ENCODE measurements around the gene ORMDL1. TPM values are rescaled to one million over a fixed set of nuclear protein-coding genes. Genes with fewer than 3 reads are reported as not detected.

ORMDL1 gene
- total RNA-seq, 1 donor from 2014 or later = 57.2 TPM

- Mint-ChIP-seq H3K36me3 (peaks cover 3% of the 10 kb centered on the region), H3K27me3 (no peaks in the 10 kb centered on the region), H3K4me1 (ENCODE audit: unreplicated experiment) (no peaks in the 10 kb centered on the region), H3K27ac (no peak overlapping the region), H3K4me3 (no peak overlapping the region), H3K9me3 (no peaks in the 10 kb centered on the region)
- TF ChIP-seq CTCF (conservative IDR thresholded peaks at IDR 0.05) = no peak
- no peak for DNase-seq (ENCODE audit: extremely low spot score, unreplicated experiment)
These were observed 18.3 kb upstream of the ORMDL1 start for GRCh38 chr2:189802396-189802912.

GRCh38 chr2:189799531-189799930 lies 15.4 kb upstream of the ORMDL1 start:
- no peaks in the 10 kb centered on the region for H3K27me3 Mint-ChIP-seq
- H3K4me1 Mint-ChIP-seq (ENCODE audit: unreplicated experiment) = no peaks in the 10 kb centered on the region
- peaks cover 5% of the 10 kb centered on the region for H3K36me3 Mint-ChIP-seq
- TF ChIP-seq CTCF (conservative IDR thresholded peaks at IDR 0.05) = no peak
- peak overlapping the region; percentile 61 for H3K27ac Mint-ChIP-seq
- H3K9me3 Mint-ChIP-seq = no peaks in the 10 kb centered on the region
- no peak overlapping the region for H3K4me3 Mint-ChIP-seq
- no peak for DNase-seq (ENCODE audit: extremely low spot score, unreplicated experiment)

GRCh38 chr2:189799030-189799331 lies 14.8 kb upstream of the ORMDL1 start:
- no peaks in the 10 kb centered on the region for H3K4me1 Mint-ChIP-seq (ENCODE audit: unreplicated experiment)
- no peak for TF ChIP-seq CTCF (conservative IDR thresholded peaks at IDR 0.05)
- no peak for DNase-seq (ENCODE audit: extremely low spot score, unreplicated experiment)
- H3K27ac Mint-ChIP-seq = no peak overlapping the region
- no peaks in the 10 kb centered on the region for H3K27me3 Mint-ChIP-seq
- H3K4me3 Mint-ChIP-seq = no peak overlapping the region
- no peaks in the 10 kb centered on the region for H3K9me3 Mint-ChIP-seq
- peaks cover 5% of the 10 kb centered on the region for H3K36me3 Mint-ChIP-seq

GRCh38 chr2:189798312-189799029 lies 14.3 kb upstream of the ORMDL1 start:
- TF ChIP-seq CTCF (conservative IDR thresholded peaks at IDR 0.05) = peak; percentile 60
- no peak overlapping the region for H3K4me3 Mint-ChIP-seq
- H3K4me1 Mint-ChIP-seq (ENCODE audit: unreplicated experiment) = no peaks in the 10 kb centered on the region
- H3K9me3 Mint-ChIP-seq = no peaks in the 10 kb centered on the region
- H3K27ac Mint-ChIP-seq = no peak overlapping the region
- H3K36me3 Mint-ChIP-seq = peaks cover 5% of the 10 kb centered on the region
- no peak for DNase-seq (ENCODE audit: extremely low spot score, unreplicated experiment)
- no peaks in the 10 kb centered on the region for H3K27me3 Mint-ChIP-seq

GRCh38 chr2:189797902-189798301 lies 13.8 kb upstream of the ORMDL1 start:
- no peak for DNase-seq (ENCODE audit: extremely low spot score, unreplicated experiment)
- Mint-ChIP-seq H3K27ac (no peak overlapping the region), H3K27me3 (no peaks in the 10 kb centered on the region), H3K36me3 (peaks cover 9% of the 10 kb centered on the region), H3K4me3 (no peak overlapping the region), H3K4me1 (ENCODE audit: unreplicated experiment) (no peaks in the 10 kb centered on the region), H3K9me3 (no peaks in the 10 kb centered on the region)
- TF ChIP-seq CTCF (conservative IDR thresholded peaks at IDR 0.05) = no peak

All from type B pancreatic cell (in vitro differentiated cells).